NCI-H748 treated with DMSO at 0.1 percent for 48 hours (cell line): ENCODE data around the gene FGD2.
"Not testable (repeated sequence)": the region's sequence is repeated elsewhere in the genome, so short reads cannot be mapped to it uniquely, and the experiment has no call there.

Experiments used
- DNase-seq: peaks from one replicate; lab custom pipeline; 2025; lab: John Stamatoyannopoulos, UW

FGD2 gene

DNA sequence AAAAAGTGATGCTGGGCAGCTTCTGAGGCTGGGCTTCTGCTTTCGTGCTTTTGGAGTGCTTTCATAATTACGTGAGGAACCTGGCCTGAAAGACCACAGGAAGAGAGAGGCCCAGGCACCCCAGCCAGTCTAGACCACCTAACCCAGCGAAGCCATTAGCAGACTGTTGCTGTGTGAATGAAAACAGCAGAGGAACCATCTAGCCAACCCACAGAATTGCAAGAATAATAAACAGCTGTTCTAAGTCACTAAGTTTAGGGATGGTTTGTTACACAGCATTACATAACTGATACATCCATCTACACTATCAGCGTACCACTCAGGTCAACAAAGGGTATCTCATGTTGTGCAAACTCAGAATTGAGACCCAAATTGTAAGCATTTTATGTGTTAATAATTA lies 34.5 kb downstream of the FGD2 start:
- DNase-seq, result no peak

DNA sequence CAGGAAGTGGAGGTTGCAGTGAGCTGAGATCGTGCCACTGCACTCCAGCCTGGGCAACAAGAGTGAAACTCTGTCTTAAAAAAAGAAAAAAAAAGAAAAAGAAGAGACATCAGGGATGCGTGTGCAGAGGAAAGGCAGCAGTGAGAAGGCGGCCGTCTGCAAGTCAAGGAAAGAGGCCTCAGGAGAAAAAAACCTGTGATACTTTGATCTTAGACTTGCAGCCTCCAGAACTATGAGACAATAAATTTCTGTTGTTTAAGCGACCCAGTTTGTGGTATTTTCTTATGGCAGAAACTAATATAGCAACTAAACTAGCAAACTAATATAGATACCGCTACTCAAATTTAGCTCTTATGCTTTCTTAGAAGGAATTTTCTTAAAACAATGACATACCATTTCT lies 36.1 kb downstream of the FGD2 start:
- DNase-seq, result no peak

DNA sequence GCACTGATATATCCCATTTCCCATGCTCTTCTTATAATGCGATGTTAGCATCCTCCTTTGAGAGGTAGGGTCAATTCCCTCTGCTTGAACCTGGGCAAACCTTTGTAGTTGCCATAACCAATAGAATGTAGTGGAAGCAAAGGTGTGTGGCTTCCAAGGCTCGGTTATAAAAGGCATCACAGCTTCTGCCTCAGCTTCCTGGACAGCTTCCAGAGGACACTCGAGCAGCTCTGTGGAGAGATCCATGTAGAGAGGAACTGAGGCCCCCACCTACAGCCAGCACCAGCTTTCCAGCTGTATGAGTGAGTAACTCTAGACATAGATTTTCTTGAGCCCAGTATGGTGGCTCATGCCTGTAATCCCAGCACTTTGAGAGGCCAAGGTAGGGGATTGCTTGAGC lies 36.7 kb downstream of the FGD2 start:
- DNase-seq, result no peak

DNA sequence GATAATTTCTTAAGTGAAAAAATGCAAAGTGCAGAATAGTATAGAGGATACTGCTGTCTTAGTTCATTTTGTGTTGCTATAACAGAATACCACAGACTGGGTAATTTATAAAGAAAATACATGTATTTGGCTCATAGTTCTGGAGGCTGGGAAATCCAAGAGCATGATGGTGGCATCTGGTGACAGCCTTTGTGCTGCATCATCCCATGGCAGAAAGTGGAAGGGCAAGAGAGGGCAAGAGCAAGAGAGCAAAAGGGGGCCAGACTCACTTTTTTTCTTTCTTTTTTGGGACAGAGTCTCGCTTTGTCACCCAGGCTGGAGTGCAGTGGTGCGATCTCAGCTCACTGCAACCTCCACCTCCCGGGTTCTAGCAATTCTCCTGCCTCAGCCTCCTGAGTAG lies 37.6 kb downstream of the FGD2 start:
- not testable (repeated sequence) for DNase-seq

DNA sequence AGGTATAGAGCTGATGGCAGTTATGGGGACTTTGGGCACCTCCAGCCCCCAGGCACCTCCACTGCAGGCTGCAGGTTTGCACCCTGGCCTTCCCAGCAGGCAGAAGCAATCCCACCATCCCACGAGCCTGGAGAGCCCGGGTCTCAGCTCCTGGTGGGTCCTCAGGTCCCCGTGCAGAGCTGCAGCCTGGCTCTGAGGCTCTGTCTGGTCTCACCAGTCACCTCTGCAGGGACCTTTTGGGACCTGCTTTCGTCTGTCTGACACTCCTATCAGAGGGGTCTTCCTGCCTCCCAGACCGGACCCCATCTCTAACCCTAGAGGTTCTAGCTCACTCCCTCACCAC lies 41.9 kb downstream of the FGD2 start:
- no peak for DNase-seq

DNA sequence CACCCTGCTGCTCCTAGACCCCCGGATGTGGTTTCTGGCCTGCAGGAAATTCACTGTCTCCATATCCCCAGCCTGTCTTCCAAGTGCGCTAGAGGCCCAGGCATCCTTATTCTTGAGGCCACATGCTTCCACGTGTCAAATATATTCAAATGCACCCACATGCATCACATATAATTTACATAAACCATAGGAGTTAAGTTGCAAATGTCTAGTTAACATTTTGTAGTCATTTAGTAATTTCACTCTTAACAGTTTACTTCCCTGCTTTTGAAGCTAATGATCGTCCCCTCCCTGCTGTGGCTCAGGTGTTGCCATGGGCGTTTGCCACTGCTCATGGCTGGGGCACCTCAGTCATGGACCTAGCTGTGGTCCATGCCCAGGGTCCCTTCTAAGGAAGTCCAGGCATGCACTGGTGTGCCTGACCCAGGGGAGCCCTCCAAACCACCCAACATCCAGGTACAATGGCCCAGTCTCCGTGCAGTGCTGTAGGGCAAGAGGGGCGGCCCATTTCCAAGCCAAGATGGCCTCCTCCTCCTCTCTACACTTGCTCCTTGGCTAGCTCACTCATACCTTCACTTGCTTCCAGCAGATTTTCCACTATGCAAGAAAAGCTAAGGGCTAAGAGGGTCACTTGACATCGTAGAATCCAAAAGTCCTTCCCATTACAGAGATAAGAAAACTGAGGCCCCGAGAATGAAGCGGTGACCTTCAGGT lies 42.4 kb downstream of the FGD2 start:
- no peak for DNase-seq

DNA sequence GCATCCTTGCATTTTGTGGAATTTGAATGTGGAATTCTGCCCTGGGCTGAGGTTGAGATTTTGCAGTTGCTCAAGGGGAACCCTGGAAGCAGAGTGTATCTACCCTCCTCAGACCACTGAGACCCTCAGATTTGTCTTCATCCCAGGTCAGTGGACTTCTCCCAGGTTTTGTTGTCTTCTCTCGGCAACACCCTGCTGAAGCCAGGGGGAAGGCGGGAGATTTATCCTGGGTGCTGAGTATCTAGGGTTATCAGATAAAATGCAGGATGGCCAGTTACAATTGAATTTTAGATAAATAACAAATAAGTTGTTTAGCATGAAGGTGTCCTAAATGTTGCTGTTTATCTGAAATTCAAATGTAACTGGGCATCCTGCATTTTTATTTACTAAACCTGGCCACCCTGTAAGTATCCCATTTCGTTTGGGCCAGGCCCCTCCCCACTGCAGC lies 43.0 kb downstream of the FGD2 start:
- DNase-seq, result no peak

DNA sequence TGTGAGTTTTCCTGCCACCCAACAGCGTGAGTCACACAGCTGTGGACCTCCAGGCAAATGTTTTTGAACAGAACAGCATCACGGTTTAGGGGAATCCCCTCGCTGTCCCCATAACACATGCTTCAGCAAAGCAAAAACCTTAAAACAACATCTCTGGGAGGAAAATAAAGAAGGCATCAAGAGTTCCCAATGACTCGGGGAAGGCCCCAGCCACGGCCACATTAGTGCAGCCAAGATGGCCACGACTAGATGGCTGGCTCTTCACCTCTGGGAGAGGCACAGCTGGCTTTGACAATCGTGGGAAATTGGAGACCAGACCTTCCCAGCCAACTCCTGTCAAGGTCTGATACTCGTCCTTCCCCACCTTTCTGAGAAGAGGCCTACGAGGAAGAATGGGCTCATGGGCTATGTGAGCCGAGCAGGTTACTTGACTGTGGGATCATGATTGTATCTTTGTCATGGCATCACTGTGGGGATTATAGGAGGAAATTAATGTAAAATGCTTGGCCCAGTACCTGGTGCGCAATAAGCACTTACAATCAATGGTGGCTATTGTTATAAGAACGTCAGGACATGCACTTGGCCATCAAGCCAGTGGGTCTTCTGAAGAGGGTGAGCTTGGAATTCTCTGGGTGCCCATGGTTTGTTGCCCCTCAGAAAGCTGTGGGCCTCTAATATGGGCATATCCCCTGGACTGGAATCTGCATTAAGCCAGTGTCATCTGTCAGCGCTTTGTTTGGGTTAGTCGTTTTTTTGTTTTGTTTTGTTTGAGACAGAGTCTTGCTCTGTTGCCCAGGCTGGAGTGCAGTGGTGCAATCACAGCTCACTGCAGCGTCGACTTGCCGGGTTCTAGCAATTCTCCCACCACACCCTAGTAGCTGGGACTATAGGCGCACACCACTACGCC lies 43.6 kb downstream of the FGD2 start:
- DNase-seq, result no peak

DNA sequence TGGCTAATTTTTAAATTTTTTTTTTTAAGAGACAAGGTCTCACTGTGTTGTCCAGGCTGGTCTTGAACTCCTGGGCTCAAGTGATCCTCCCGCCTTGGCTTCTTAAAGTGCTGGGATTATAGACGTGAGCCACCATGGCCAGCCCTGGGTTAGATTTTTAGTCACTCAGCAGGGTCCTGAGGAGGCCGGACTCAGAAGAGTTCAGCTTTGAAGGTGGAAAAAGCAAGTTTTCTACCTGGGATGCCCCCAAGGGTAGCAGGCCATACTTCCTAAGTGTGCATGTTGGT lies 44.2 kb downstream of the FGD2 start:
- no peak for DNase-seq

DNA sequence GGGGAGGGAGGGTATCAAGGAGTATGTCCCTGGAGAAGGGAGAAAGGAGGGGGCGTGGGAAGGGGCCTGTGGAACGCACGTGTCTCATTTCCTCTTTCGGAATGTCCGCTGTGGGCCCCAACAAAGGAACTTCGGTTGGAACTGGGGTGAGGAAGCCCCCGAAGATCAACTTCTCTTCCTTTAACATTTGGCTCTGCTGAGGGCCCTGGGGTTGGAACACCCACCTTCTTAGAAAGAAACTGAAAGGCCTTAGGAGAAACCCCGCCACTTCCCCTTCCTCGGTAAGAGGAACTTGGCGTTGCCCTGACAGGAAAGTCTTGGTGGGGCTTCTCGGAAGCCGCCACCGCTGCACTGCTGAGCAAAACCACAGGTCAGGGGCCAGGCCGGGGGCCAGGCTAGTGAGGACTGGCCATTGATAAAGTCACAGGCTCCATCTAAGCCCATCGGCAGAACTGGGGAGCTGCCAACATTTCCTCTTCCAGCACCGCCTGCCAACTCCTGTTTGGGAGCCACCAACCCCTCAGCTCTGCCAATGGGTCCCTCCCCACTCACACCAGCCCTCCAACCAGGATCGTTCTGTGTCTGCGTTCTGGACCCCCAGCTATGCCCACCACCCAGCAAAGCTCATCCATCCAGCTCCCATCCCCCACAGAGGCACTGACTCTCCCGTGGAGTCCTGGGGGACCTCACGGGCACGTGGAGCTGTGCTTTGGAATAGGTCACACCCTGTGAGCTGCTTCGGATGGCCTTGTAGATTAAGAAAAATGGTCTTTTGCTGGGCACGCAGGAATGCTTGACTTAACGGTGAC lies 44.8 kb downstream of the FGD2 start:
- no peak for DNase-seq

DNA sequence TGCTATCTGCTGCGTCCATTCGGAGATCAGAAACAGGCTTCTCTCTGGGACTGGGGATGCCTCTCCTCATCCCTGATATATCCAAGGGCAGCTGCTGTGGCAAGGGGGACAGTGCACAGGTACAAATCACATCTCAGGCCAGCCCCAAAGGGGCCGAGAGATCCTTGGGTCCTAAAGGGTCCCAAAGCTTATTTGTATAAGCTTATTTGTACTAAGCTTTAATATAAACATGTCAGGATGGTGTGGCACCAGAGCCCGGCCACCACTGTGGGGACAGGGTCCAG lies 45.3 kb downstream of the FGD2 start:
- no peak for DNase-seq

DNA sequence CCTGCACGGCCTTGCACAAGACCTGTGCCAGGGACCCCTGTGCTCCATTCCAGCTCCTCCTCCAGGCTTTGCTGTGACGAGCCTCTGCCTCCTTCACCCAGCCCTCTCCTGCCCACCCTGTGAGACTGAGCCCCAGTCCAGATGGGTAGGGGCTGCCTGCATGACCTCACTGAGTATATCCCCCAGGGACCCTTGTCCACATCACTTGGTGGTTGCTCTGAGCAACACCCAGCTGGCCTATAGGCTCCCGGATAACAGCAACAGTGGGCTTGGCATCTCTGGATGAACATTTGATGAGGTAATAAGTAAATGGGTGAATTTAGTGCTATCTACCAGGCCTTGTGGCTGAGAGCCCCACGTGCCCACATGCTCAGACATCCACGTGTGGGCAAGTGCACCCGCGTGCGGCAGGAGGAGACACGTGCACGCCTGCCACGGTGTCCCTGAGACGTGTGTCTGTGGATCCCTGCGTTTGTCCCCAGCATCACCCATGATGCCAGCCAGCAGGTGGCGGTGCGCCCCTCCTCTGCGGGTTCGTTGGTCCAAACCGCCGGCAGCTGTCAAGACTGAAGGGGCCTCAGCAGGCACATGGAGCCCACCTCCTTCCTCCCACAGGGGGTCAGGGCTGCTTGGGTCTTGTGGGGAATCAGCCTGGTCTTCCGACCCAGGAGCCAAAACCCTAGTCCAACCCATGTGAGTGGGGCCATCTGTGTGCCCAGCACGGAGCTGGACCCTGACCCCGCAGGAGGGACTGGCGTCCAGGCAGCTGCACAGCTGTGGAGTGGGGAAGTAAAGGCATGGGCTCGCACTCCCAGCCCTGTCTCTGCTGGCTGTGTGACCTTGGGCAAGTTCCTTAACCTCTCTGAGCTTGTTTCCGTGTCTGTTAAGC lies 45.9 kb downstream of the FGD2 start:
- DNase-seq, result peak; percentile 72

DNA sequence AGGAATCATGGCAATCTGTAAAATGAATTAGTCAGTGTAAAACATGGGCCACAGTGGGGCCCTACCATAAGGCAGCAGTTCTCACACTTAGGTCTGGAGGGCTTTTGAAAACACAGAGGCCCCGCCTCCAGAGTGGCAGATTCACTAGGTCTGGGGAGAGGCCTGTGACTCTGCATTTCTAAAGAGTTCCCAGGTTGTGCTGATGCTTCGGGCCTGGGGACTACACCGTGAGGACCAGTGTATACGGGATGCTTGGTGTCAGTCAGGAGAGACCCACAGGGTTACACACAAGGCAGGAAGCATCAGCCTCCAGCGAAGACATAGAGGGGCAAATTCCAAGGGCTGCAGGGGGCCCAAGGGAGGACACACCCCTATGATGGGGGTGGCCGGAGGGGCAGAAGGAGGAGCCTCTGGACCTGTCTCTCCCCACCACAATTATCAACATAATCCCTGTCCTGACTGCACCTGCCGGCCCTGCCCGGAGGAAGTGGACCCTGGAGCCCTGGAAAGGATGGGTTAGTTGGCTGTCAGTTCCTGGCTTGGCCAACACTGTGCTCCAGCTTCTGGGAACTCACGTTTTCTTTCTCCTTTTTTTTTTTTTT lies 46.7 kb downstream of the FGD2 start:
- no peak for DNase-seq

DNA sequence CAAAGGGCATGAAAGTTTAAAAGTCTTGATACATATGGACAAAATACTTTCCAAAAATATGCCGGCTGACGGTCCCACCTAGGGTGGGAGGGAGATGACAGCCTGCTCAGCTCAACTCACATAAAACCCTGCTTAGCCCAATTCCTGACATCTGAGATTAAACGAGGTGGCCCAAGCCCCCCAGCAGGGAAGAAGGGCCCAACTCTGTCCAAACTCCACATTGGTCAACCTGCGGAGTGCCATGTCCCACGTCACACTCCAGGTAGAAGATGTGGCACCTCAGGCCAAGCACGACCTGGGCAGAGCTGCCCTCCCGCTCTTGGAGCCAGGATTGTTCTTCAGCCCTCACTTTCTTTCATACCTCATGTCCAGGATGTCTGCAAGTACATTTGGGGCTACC lies 48.2 kb downstream of the FGD2 start:
- no peak for DNase-seq

DNA sequence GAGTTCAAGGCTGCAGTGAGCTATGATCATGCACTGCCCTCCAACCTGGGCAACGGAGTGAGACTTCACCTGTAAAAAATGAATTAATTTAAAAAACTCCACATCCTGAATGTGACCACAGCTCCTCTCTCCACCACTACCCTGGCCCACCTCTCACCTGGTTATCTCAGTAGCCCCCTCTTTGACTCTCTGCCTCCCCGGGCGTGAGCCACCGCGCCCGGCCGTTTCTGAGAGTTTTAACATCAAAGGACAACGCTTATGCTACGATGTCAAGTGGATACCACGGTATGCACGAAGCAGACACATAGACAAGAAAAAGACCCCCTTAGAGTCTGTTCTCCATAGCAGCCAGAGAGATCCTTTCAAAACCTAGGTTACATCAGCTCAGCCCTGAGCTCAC lies 48.7 kb downstream of the FGD2 start:
- DNase-seq, result no peak

DNA sequence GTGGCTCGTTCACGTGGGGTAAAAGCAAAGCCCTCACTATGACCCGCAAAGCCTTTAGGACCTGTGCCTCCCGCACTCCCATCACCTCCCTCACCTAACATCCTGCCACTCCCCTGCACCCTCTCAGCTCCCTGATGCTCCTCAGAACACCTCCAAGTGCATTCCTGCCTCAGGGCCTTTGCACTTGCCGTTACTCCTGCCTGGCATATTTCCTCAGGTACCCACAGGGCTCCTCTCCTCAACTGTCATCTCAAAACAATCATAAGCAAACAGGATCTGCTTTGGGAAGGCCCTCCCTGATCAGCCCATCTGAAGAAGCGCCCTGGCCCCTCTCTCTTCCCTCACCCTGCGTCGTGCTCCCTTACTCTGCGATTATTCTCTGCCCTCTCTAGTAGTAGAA lies 49.1 kb downstream of the FGD2 start:
- no peak for DNase-seq

DNA sequence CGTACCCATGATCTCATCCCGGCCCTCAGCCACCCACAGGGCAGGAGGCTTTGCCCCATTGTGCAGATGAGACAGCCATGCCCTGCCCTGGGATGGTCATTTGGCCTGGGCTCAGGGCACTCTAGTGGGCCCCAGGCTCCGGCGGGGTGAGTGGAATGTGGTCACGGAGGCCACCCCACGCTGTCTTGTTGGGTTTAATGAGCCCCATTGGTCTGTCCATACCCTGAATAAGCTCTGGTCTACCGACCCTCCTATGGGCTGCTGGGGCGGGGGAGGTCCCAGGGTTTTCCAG lies 50.6 kb downstream of the FGD2 start:
- DNase-seq, result no peak

DNA sequence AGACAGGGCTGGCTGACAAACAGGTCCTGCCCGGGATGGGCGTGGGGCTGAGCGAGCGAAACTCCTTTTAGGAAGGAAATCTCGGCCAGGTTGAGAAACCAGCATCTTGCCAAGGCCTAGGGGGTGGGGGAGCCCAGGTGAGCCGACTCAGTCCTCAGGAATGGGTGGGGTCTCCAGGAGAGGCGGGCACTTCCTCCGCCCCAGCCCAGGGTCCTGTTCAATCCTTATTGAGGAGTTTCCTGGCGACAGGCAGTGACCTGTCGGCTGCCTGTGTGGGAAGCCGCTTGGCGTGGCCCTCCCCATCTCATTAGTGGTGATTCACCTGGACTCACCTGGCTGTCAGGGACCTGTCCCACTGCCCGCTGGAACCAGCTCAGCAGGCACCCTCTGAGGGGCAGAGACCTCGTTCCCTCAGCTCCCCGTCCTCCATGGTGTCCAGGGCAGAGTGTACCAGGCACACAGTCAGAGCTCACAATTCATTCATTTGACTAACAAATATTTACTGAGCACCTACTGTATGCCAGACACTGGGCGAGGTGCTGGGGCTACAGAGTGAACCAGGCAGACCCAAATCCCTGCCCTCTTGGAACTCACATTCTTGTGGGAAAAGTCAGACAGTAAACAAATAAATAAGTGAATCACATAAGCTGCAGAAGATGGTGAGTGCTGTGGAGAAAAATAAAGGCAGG lies 51.1 kb downstream of the FGD2 start:
- DNase-seq, result no peak

DNA sequence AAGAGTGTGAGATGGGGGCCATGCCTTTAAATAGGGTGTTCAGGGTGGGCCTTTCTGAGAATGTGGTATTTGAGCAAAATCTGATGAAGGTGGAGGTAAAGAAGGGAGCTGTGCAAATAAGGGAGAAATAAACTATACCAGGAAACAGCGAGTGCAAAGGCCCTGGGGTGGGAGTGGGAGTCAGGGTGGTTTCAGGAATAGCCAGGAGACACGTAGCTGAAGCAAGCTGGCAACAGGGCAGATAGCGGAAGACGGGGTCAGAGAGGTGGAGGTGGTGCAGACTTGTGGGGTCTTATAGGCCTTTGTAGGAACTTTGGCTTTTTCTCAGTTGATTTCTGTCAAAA lies 51.6 kb downstream of the FGD2 start:
- no peak for DNase-seq

DNA sequence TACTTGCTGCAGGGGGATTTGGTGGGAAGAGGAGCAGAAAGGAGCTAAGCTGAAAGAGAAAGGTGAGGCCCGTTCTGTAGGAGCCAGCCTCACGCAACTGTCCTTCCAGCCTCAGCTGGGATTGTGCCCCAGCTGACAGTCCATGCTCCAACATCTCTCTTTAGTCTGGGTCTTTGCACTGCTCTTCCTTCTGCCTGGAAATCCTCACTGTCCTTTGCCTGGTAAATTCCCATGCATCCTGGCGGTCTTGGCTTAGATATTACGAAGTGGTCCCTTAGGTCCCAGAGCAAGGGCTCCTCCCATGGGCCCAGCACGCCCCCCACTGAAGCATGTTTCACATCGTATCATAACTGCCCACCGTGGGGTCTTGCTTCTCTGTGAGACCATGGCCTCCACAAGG lies 52.2 kb downstream of the FGD2 start:
- no peak for DNase-seq

DNA sequence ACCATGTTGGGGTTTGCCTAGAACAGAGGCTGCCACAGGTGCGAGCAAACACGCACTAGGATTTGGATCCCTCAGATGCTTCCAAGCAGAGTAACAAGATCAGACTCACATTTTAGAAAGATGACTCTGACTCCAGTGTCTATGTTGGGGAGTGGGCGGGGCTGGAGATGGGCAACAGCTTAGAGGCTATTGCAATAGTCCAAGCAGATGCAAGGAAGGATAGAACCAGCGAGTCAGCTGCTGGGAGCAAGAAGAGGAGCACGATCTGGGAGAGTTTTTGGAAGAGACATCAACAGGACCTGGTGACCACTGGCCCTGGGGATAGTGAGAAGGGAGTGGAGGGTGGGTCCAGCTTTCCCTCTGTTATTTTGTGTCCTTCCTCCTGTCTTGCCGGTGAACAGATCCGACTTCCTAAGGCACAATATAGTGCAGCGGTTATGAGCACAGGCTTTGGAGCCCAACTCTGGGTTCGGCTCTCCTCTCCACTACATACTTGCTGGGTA lies 52.7 kb downstream of the FGD2 start:
- DNase-seq, result no peak
